Muscle layer of duodenum (tissue), 2 donors: ENCODE results near the gene PRKCA.
"Not testable (repeated sequence)": the region's sequence is repeated elsewhere in the genome, so short reads cannot be mapped to it uniquely, and the experiment has no call there.

ENCODE experiments used
- H3K27ac ChIP-seq: one replicate; pipeline ENCODE4 v1.7.0; 2013; ENCODE audit warnings: mild to moderate bottlenecking, low read length
- H3K27me3 ChIP-seq: one replicate; pipeline ENCODE4 v1.7.0; 2013; ENCODE audit warnings: low read depth, mild to moderate bottlenecking, control low read depth, low read length
- H3K36me3 ChIP-seq, 2 donors: one replicate each; pipeline ENCODE4 v1.7.0; 2013; ENCODE audit warnings: low read length in 2 of 2, control low read depth in 1 of 2, mild to moderate bottlenecking in 1 of 2; ENCODE audit not compliant: insufficient read depth in 2 of 2, control insufficient read depth in 1 of 2
- H3K4me1 ChIP-seq, 2 donors: one replicate each; pipeline ENCODE4 v1.7.0; 2013; ENCODE audit warnings: low read length in 2 of 2, mild to moderate bottlenecking in 2 of 2, control low read depth in 1 of 2, moderate library complexity in 1 of 2; ENCODE audit not compliant: insufficient read depth in 2 of 2, control insufficient read depth in 1 of 2
- H3K4me3 ChIP-seq, 2 donors: one replicate each; pipeline ENCODE4 v1.7.0; 2013; ENCODE audit warnings: low read length in 2 of 2, low read depth in 1 of 2, mild to moderate bottlenecking in 1 of 2
- H3K9me3 ChIP-seq, 2 donors: one replicate each; pipeline ENCODE4 v1.7.0; 2013; ENCODE audit warnings: low read length in 2 of 2, control low read depth in 1 of 2, mild to moderate bottlenecking in 1 of 2; ENCODE audit not compliant: control insufficient read depth in 1 of 2
- donor health status: healthy.

The PRKCA gene

GRCh38 chr17:66355510-66355909 is 53.1 kb downstream of the PRKCA start:
- Histone ChIP-seq H3K36me3 (no peaks in the 10 kb centered on the region), H3K27ac (no peak overlapping the region), H3K4me1 (peaks cover 0 to 16% of the 10 kb centered on the region in 2 donors), H3K4me3 (no peak overlapping the region), H3K27me3 (no peaks in the 10 kb centered on the region), H3K9me3 (no peaks in the 10 kb centered on the region)

DNA sequence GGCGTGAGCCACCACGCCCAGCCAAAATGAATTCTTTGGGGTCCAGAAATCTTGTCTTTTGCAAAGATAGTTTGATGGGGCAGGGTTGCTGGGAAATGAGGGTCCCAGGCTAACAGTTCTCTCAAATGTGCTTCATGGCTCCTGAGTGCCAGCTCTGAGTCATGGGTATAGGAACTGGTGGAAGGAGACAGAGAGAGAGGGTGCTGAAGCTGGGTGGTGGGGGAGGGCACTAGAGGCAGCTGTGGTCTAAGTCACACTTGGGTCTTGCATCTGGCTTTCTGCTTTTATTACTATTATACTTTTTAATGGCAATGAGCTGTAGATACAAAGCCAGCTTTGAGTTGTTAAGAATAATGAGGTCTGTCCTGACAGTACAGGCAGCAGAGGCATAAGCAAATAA is 54.6 kb downstream of the PRKCA start:
- no peak overlapping the region for H3K4me3 ChIP-seq
- H3K9me3 ChIP-seq = no peaks in the 10 kb centered on the region
- H3K27ac ChIP-seq = no peak overlapping the region
- H3K36me3 ChIP-seq = no peaks in the 10 kb centered on the region
- H3K27me3 ChIP-seq = no peaks in the 10 kb centered on the region
- H3K4me1 ChIP-seq = peaks cover 0 to 16% of the 10 kb centered on the region in 2 donors

GRCh38 chr17:66359351-66359750 is 56.9 kb downstream of the PRKCA start:
- Histone ChIP-seq H3K27ac (no peak overlapping the region), H3K27me3 (no peaks in the 10 kb centered on the region), H3K36me3 (no peaks in the 10 kb centered on the region), H3K9me3 (no peaks in the 10 kb centered on the region), H3K4me1 (peaks cover 0 to 12% of the 10 kb centered on the region in 2 donors), H3K4me3 (no peak overlapping the region)

GRCh38 chr17:66360961-66361565 is 58.6 kb downstream of the PRKCA start:
- H3K36me3 ChIP-seq, H3K27ac ChIP-seq, H3K27me3 ChIP-seq: not testable (repeated sequence)

DNA sequence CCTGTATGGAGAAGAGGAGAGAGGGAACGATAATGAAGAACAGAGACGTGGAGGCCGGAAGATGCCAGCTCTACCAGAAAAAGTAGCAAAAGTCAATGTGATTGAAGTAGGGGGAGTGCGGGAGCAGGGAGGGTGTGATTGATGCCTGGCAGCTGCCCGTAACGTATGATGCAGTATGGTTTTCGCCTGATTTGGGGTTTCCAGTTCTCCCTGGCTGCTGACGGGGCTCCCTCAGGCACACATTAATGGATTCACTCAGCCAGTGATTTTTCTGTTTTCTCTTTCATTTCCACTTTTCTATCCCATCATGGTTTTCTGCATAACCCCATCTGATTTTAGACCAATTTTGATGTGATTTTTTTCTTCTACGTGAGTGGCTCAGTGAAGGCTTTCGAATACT is 62.1 kb downstream of the PRKCA start:
- no peaks in the 10 kb centered on the region for H3K27me3 ChIP-seq
- no peak overlapping the region for H3K27ac ChIP-seq
- H3K4me1 ChIP-seq = peaks cover 0 to 5% of the 10 kb centered on the region in 2 donors
- no peaks in the 10 kb centered on the region for H3K36me3 ChIP-seq
- no peaks in the 10 kb centered on the region for H3K9me3 ChIP-seq
- no peak overlapping the region for H3K4me3 ChIP-seq

More at GRCh38 chr17:66360961-66361565, 58.6 kb downstream of the PRKCA start:
- H3K4me3 ChIP-seq, H3K9me3 ChIP-seq, H3K4me1 ChIP-seq: not testable (repeated sequence)

DNA sequence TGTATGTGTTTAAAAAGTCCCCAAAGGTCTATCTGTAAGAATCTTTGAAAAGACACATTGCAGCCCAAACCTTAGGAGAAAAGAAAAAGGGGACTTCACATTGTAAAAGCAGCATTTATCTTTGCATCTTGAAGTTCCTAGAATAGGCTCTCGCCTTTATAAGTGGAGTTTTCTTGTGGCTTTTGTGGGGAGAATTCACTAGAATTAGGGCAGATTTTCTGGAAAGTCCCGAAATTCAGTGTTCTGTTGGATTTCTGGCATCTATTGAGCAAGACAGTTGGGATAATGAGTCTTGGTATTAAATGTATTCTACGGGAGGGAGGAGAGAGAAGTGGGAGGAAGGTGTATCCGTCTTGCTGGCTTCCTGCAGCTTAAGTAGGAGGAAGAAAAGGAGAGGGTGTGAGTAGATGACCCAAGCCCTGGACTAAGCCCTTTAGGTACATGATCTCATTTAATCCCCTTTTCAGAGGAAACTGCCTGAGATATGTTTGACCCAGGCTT is 62.6 kb downstream of the PRKCA start:
- Histone ChIP-seq H3K4me3 (no peak overlapping the region), H3K27me3 (no peaks in the 10 kb centered on the region), H3K27ac (no peak overlapping the region), H3K4me1 (peaks cover 0 to 5% of the 10 kb centered on the region in 2 donors), H3K9me3 (no peaks in the 10 kb centered on the region), H3K36me3 (no peaks in the 10 kb centered on the region)

- no peak overlapping the region for H3K4me3 ChIP-seq
Measured at GRCh38 chr17:66365903-66366302, 63.5 kb downstream of the PRKCA start.

GRCh38 chr17:66367107-66367506 is 64.7 kb downstream of the PRKCA start:
- Histone ChIP-seq H3K4me1 (peaks cover 0 to 5% of the 10 kb centered on the region in 2 donors), H3K27me3 (no peaks in the 10 kb centered on the region), H3K4me3 (no peak overlapping the region), H3K36me3 (no peaks in the 10 kb centered on the region), H3K27ac (no peak overlapping the region), H3K9me3 (no peaks in the 10 kb centered on the region)

More at GRCh38 chr17:66365903-66366302, 63.5 kb downstream of the PRKCA start:
- Histone ChIP-seq H3K27me3 (no peaks in the 10 kb centered on the region), H3K9me3 (no peaks in the 10 kb centered on the region), H3K4me1 (peaks cover 0 to 5% of the 10 kb centered on the region in 2 donors), H3K27ac (no peak overlapping the region), H3K36me3 (no peaks in the 10 kb centered on the region)

DNA sequence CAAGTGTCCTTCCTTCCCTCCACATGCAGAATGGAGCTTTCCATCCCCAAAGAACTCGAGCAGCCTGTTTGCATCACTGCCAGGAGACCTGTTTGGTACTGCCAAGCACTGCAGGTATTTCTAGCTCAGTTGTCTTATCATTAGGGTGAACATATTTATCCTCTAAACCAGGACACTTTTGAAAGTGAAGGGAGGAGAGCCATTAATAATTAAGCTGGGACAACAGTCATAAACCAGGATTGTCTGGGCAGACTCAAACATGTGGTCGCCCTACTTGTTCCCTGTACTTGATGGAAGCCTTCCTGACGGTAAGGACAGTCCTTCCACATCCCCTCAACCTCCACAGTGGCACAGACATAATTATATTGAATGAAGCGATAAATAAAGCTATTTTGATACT is 67.4 kb downstream of the PRKCA start:
- H3K27me3 ChIP-seq = no peaks in the 10 kb centered on the region
- H3K27ac ChIP-seq = no peak overlapping the region
- peaks cover 0 to 7% of the 10 kb centered on the region in 2 donors for H3K4me1 ChIP-seq
- no peaks in the 10 kb centered on the region for H3K9me3 ChIP-seq
- H3K4me3 ChIP-seq = no peak overlapping the region
- H3K36me3 ChIP-seq = no peaks in the 10 kb centered on the region

- no peak overlapping the region for H3K27ac ChIP-seq
- H3K4me3 ChIP-seq = no peak overlapping the region
- no peaks in the 10 kb centered on the region for H3K9me3 ChIP-seq
Measured at GRCh38 chr17:66371561-66371960, 69.1 kb downstream of the PRKCA start.

GRCh38 chr17:66372182-66372581 is 69.8 kb downstream of the PRKCA start:
- Histone ChIP-seq H3K36me3 (no peaks in the 10 kb centered on the region), H3K9me3 (no peaks in the 10 kb centered on the region), H3K27me3 (no peaks in the 10 kb centered on the region), H3K27ac (no peak overlapping the region), H3K4me1 (peaks cover 3 to 5% of the 10 kb centered on the region in 2 donors), H3K4me3 (no peak overlapping the region)

More at GRCh38 chr17:66371561-66371960, 69.1 kb downstream of the PRKCA start:
- no peaks in the 10 kb centered on the region for H3K36me3 ChIP-seq
- no peaks in the 10 kb centered on the region for H3K27me3 ChIP-seq
- H3K4me1 ChIP-seq = peaks cover 3 to 5% of the 10 kb centered on the region in 2 donors

DNA sequence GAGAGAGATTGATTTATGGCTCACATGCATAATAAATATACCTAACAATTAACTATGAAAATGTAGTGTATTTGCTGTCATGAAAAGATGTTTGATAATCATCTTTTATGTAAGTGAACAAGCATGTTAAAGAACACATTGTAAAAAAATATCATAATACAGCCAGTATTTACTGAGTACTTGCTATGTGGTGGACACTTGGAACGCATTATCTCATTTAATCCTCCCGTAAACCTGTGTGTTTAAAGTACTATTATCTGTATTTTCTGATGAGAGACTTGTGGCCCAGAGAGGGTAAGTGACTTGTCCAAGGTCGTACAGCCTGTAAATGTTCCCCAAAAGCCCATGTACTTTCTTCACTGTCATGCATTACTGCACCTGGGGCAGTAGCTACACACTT is 70.7 kb downstream of the PRKCA start:
- Histone ChIP-seq H3K27ac (no peak overlapping the region), H3K4me1 (peaks cover 3 to 5% of the 10 kb centered on the region in 2 donors), H3K9me3 (no peaks in the 10 kb centered on the region), H3K36me3 (no peaks in the 10 kb centered on the region), H3K4me3 (no peak overlapping the region), H3K27me3 (no peaks in the 10 kb centered on the region)
